AG04449 (cell line): ENCODE measurements around the gene CLDN15.

Source experiments
- CTCF ChIA-PET: fragments of 350-600 bp; formaldehyde crosslinking; extraction: SDS; loops from one replicate; lab custom pipeline; 2021; ENCODE audit warnings: antibody characterized with exemption; lab: Yijun Ruan, JAX
- POLR2A ChIA-PET: fragments of 400-600, 350-600 bp; formaldehyde crosslinking; extraction: SDS; loops from one replicate; lab custom pipeline; 2020; ENCODE audit warnings: antibody characterized with exemption, inconsistent platforms; lab: Yijun Ruan, JAX
- DNase-seq: peaks from one replicate; pipeline ENCODE4 v3.0.0-alpha.2; 2010; ENCODE audit warnings: low read depth, low spot score
- H3K4me3 ChIP-seq: 2 replicates; pipeline ENCODE4 v1.5.1; 2011; ENCODE audit warnings: low read depth, mild to moderate bottlenecking, control low read depth, low read length
- TF ChIP-seq, protein P1 (sequence below): IDR thresholded peaks from one replicate; pipeline ENCODE4 v1.5.1; 2011; ENCODE audit warnings: mild to moderate bottlenecking, moderate library complexity, low read length, control low read depth, inconsistent platforms; ENCODE audit not compliant: insufficient read depth; ENCODE audit errors: missing control alignments

The CLDN15 gene

DNA sequence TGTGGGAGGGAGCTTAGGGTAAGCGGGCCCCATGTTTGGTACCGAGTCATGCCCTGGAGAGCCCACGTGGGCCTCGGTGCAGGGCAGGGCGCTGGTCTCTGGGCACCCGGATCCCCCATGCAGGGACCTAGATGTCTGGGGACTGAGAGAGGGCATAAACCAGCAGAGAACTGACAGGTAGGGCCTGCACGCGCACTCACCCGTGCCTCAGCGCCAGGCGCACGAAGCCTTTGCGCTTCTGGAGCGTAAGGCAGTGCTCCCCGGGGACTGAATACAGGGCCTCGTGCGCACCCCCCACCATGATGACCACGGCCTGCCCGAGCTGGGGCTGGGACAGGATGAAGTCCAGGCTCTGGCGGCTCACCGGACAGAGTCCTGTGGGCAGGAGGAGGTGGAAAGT, 39.6 kb downstream of the CLDN15 start:
- DNase-seq, result no peak
- POLR2A ChIA-PET, result no interaction called here
- no peak overlapping the region for H3K4me3 ChIP-seq
- CTCF ChIA-PET, result interaction anchor here (8.9 kb wide), 1 partner anchor 54 kb away, joined by 353 read pairs; no protein-coding TSS in a partner anchor
- TF ChIP-seq, protein P1, sequence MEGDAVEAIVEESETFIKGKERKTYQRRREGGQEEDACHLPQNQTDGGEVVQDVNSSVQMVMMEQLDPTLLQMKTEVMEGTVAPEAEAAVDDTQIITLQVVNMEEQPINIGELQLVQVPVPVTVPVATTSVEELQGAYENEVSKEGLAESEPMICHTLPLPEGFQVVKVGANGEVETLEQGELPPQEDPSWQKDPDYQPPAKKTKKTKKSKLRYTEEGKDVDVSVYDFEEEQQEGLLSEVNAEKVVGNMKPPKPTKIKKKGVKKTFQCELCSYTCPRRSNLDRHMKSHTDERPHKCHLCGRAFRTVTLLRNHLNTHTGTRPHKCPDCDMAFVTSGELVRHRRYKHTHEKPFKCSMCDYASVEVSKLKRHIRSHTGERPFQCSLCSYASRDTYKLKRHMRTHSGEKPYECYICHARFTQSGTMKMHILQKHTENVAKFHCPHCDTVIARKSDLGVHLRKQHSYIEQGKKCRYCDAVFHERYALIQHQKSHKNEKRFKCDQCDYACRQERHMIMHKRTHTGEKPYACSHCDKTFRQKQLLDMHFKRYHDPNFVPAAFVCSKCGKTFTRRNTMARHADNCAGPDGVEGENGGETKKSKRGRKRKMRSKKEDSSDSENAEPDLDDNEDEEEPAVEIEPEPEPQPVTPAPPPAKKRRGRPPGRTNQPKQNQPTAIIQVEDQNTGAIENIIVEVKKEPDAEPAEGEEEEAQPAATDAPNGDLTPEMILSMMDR, result no peak

DNA sequence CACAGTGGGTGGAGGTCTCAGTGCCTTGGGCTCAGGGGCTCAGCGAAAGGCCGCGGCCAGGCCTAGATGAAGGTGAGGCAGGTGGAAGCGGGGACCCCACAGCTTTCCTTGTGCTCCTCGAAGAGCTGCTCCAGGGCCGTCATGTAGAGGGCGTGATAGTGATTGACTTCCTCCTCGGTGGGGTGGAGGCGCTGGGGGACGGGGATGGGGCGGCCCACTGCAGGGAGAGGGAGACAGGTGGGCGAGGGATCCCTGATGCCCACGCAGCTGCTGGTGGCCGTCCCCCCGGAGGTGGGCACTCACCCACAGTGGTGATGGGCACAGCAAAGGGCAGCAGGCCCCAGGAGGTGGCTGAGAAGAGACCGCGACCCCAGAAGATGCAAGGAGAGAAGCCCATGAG, 41.7 kb downstream of the CLDN15 start:
- no peak for DNase-seq
- ChIA-PET CTCF (interaction anchor here (0.9 to 8.9 kb wide), 6 partner anchors 7 to 101 kb away, joined by 3 to 353 read pairs (median 80); partner anchors contain the start of genes MOGAT3, PLOD3 and ZNHIT1), POLR2A (no interaction called here)
- TF ChIP-seq, protein P1, result no peak
- H3K4me3 ChIP-seq, result no peak overlapping the region

DNA sequence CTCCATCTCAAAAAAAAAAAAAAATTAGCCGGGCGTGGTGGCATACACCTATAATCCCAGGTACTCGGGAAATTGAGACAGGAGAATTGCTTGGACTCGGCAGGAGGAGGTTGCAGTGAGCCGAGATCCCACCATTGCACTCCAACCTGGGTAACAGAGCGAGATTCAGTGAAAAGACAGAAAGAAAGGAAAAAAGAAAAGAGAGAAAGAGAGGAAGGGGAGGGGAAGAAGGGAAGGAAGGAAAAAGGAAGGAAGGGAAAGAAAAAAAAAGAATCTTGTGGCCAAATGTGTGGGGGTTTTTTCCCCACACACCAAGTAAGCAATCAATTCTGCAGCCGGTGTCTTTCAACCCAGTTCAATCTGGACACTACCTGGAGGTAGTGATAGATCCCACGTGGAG, 48.5 kb downstream of the CLDN15 start:
- no peak overlapping the region for H3K4me3 ChIP-seq
- DNase-seq, result no peak
- ChIA-PET POLR2A (no interaction called here), CTCF (interaction anchor here (7.3 to 8.9 kb wide), 2 partner anchors 13 to 45 kb away, joined by 76 to 353 read pairs; no protein-coding TSS in a partner anchor)
- TF ChIP-seq, protein P1, result no peak

DNA sequence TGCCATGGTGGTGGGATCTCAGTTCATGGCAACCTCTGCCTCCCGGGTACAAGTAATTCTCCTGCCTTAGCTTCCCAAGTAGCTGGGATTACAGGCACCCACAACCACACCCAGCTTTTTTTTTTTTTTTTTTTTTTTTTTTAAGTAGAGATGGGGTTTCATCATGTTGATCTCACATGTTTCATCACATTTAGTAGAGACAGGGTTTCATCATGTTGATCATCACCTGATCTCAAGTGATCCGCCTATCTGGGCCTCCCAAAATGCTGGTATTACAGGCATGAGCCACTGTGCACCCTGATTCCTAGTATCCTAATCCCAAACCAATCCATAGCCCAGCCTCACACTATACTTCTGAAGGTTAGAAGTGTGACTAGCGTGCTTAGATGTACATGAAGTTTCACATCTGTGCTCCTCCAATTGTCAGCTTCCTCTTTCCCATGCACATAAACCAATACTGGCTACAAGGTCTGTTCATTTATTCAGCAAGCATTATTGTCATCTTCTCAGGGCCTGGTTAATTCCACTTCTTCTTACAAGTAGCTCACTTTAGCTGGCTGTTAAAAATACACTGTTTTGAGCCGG, 50.7 kb downstream of the CLDN15 start:
- DNase-seq, result no peak
- CTCF ChIA-PET, result interaction anchor here (0.6 to 5.8 kb wide), 5 partner anchors 8 to 43 kb away, joined by 3 to 48 read pairs (median 3); partner anchors contain the start of gene VGF
- no peak overlapping the region for H3K4me3 ChIP-seq
- POLR2A ChIA-PET, result interaction anchor here (1.0 kb wide), 1 partner anchor 31 kb away, joined by 3 read pairs; the partner anchor contains the start of gene PLOD3
- TF ChIP-seq, protein P1, result no peak

DNA sequence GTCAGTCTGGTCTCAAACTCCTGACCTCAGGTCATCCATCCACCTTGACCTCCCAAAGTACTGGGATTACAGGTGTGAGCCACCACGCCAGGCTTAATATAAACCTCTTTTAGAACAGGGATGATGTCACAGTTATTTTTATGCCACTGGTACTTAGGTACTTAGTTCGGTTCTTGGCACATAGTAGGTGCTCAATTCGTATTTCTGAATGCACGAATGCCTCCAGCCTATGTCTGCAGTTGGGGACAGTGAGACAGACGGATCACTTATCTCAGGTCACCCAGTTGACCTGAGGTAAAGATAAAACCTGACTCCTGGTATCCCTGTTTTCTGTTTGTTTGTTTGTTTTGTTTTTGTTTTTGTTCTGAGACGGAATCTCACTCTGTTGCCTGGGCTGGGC, 51.4 kb downstream of the CLDN15 start:
- POLR2A ChIA-PET, result no interaction called here
- CTCF ChIA-PET, result interaction anchor here (4.1 to 5.8 kb wide), 2 partner anchors 15 to 42 kb away, joined by 16 to 48 read pairs; no protein-coding TSS in a partner anchor

DNA sequence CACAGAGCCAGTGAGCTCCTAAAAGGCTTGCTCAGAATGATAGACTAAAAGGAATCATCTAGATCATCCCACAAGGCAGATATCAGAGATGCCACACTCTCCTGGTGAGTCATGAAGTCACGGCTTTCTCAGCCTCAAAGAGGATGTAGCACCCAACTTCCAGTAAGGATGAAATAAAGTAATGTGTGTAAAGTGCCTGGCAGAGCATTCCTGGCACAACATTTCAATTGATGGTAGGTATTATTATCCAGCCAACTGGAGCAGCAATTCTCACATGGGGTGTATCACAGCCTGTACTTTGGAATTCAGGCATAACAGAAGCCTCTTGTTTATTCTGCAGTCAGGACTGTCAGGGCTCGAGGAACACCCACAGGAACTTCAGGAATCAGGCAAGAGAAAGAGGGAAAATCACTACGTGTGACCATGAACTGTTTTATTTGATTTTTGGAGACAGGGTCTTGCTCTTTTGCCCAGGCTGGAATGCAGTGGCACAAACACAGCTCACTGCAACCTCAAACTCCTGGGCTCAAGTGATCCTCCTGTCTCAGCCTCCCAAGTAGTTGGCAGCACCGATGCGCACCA, 52.3 kb downstream of the CLDN15 start:
- no peak for DNase-seq
- CTCF ChIA-PET, result interaction anchor here (1.0 to 5.8 kb wide), 6 partner anchors 7 to 126 kb away, joined by 5 to 48 read pairs (median 11); no protein-coding TSS in a partner anchor
- TF ChIP-seq, protein P1, result no peak
- POLR2A ChIA-PET, result interaction anchor here (0.5 kb wide), 1 partner anchor 24 kb away, joined by 3 read pairs; no protein-coding TSS in a partner anchor
- no peak overlapping the region for H3K4me3 ChIP-seq

More for the DNA sequence above, 51.4 kb downstream of the CLDN15 start:
- DNase-seq, result no peak
- TF ChIP-seq, protein P1, result no peak
- no peak overlapping the region for H3K4me3 ChIP-seq
